Occipital lobe (tissue), 2 donors: ENCODE measurements around the gene PRKG2. TPM values are rescaled to one million over a fixed set of nuclear protein-coding genes. Genes with fewer than 3 reads are reported as not detected.

Experiments used
- DNase-seq: peaks from one replicate; lab custom pipeline; 2025; lab: John Stamatoyannopoulos, UW
- total RNA-seq: library from RNA; depleted of rRNA; stranded (reverse); fragments of >200 nt; gene quantifications from one replicate; pipeline ENCODE4 v1.2.3, GENCODE V29; 2014

PRKG2 gene
- total RNA-seq, 1 donor from 2014 or later, result 15.0 TPM

GRCh38 chr4:81040012-81040659, 174.9 kb downstream of the PRKG2 start:
- DNase-seq, result no peak

DNA sequence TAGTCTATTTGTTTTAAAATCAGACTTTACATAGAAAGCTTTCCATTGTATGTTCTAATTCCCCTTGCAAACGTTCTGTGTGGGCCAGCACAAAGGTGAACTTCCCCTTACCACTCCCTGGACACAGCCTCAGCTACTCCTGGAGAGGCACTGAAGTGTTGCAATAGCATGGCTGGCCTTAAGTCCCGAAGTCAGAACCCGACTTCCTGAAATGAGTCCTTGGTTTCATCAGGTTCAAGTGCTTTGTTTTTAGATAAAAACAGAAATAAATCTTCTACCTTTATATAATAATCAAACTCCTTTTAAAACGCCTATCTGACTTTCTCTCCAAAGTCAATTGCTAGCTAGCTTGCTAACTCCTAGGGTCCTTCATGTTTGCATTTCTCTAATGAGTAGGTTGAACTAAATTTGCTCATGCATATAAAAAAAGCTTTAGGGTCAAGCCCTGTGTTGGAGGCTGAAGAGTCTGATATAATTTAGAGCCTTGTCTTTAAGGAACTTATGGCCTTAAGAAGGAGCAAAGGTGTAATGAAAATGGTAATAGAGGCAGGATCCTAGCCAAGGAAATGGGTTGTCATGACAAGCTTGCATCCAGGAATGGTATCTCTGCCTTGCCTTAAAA, 175.6 kb downstream of the PRKG2 start:
- no peak for DNase-seq

GRCh38 chr4:81038636-81039350, 176.2 kb downstream of the PRKG2 start:
- DNase-seq, result no peak

Other genes starting within 250 kb of the PRKG2 start
- 6.2 TPM for gene BMP3, start 184.5 kb downstream of the PRKG2 start, total RNA-seq